ENCODE data around the gene PRSS36.

DNA sequence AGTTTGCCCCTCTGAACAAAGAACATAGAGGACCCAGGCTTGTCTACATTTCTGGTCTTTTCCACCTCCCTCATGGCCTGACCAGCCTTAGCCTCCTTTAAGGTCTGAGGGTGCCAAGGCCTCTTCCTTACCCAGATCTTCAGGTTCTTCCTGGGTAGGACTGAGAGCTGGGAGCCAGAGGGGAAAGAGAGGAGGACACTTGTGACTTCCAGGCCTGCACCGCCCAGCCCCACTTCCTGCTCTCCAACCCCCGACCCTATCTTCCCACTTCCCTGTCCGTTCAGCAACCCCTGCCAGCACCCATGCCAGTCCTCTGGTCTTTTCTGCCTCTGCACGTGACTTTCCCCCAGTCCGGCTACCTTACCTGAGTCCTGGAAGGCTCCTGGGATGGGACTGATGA lies 534 bp downstream of the PRSS36 start:
- TF ChIP-seq, protein P1, sequence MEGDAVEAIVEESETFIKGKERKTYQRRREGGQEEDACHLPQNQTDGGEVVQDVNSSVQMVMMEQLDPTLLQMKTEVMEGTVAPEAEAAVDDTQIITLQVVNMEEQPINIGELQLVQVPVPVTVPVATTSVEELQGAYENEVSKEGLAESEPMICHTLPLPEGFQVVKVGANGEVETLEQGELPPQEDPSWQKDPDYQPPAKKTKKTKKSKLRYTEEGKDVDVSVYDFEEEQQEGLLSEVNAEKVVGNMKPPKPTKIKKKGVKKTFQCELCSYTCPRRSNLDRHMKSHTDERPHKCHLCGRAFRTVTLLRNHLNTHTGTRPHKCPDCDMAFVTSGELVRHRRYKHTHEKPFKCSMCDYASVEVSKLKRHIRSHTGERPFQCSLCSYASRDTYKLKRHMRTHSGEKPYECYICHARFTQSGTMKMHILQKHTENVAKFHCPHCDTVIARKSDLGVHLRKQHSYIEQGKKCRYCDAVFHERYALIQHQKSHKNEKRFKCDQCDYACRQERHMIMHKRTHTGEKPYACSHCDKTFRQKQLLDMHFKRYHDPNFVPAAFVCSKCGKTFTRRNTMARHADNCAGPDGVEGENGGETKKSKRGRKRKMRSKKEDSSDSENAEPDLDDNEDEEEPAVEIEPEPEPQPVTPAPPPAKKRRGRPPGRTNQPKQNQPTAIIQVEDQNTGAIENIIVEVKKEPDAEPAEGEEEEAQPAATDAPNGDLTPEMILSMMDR (IDR thresholded peaks at IDR 0.05) = no peak
- no peak for TF ChIP-seq POLR2A (IDR thresholded peaks at IDR 0.05)
